ENCODE results near the gene ADCYAP1. TPM values are rescaled to one million over a fixed set of nuclear protein-coding genes. Genes with fewer than 3 reads are reported as not detected.
A peak's percentile ranks its signal among the peaks of the same experiment; 100 is the strongest.

Gene ADCYAP1
- total RNA-seq, 3 donors from 2014 or later = 0.17 to 3.4 (median 0.41) TPM

DNA sequence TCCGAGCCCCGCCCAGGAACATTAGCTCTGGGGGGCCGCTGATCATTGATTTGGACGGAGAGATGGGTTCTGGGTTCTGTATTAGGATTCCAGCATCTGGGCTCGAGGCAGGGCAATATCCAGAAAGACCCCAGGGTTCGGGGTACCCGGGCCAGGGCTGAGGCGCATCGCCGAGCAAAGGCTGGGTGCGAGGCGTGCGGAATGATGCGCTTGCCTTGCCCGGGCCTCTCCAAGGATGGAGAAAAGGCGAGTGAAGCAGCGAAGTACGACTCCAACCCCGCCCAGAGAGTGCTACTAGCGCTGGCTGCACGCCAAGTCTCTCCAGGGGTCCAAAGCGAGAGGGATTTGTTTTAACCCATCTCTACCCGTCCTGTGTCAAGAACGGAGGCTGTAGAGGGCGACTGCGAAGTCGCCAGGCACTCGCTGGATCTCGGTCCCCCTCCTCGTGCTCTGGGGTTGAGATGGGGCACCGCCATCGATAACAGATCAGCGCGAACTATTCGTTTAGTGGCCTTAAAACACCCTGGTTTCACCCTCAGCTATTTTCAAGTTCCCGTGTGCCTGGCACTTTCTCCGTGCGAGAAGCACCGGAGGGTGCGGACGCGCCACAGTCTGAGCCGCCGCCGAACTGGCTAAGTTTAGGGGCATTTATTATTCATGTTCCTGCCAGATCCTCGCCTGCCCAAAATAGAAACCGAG, 1.9 kb downstream of the ADCYAP1 start:
- Histone ChIP-seq H3K36me3 (ENCODE audit: low read depth) (no peaks in the 10 kb centered on the region), H3K4me1 (ENCODE audit: low read depth) (peaks cover 12% of the 10 kb centered on the region), H3K9me3 (no peaks in the 10 kb centered on the region), H3K4me3 (no peak overlapping the region)
- TF ChIP-seq, protein P1, sequence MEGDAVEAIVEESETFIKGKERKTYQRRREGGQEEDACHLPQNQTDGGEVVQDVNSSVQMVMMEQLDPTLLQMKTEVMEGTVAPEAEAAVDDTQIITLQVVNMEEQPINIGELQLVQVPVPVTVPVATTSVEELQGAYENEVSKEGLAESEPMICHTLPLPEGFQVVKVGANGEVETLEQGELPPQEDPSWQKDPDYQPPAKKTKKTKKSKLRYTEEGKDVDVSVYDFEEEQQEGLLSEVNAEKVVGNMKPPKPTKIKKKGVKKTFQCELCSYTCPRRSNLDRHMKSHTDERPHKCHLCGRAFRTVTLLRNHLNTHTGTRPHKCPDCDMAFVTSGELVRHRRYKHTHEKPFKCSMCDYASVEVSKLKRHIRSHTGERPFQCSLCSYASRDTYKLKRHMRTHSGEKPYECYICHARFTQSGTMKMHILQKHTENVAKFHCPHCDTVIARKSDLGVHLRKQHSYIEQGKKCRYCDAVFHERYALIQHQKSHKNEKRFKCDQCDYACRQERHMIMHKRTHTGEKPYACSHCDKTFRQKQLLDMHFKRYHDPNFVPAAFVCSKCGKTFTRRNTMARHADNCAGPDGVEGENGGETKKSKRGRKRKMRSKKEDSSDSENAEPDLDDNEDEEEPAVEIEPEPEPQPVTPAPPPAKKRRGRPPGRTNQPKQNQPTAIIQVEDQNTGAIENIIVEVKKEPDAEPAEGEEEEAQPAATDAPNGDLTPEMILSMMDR (IDR thresholded peaks at IDR 0.05) = no peak
- ATAC-seq (no peak), DNase-seq (no peak)
- intact Hi-C loops (cut with DNase I, micrococcal nuclease) = no loop called here

DNA sequence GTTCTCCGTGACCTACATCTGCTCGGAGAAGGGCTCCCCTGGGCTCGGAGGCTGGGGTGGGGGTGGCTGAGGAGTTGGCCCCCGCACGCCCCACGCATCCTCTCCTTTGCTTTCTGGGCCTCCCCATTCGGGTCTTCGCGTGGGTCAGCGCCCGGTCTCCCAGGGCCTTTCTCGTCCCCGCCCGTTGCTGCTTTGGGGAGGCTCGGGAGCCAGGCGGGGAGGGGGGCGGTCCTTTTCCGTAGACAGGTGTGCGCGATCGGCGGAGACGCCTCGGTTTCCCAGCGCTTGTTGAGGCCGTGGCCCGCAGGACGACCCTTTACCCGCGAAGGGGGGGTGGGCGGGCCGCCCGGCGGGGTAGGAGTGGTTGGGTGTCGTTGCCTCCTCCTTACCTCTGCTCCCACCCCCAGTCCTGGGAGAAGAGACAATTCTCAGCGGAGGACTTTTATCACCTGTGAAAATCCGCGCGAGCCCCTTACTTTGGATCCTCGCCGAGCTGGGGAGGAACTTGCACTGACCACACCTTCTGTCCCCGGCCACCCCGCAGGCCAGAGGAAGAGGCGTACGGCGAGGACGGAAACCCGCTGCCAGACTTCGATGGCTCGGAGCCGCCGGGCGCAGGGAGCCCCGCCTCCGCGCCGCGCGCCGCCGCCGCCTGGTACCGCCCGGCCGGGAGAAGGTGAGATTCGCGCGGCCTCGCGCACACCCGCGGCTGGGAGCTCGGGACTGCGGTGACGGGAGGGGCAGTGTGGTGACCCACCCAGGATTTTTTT, 2.6 kb downstream of the ADCYAP1 start:
- Histone ChIP-seq H3K9me3 (no peaks in the 10 kb centered on the region), H3K36me3 (ENCODE audit: low read depth) (no peaks in the 10 kb centered on the region), H3K4me3 (no peak overlapping the region), H3K4me1 (ENCODE audit: low read depth) (peaks cover 12% of the 10 kb centered on the region)
- TF ChIP-seq, protein P1 (IDR thresholded peaks at IDR 0.05) = no peak
- ATAC-seq (peak; percentile 36), DNase-seq (no peak)
- intact Hi-C loops (cut with DNase I, micrococcal nuclease) = no loop called here

DNA sequence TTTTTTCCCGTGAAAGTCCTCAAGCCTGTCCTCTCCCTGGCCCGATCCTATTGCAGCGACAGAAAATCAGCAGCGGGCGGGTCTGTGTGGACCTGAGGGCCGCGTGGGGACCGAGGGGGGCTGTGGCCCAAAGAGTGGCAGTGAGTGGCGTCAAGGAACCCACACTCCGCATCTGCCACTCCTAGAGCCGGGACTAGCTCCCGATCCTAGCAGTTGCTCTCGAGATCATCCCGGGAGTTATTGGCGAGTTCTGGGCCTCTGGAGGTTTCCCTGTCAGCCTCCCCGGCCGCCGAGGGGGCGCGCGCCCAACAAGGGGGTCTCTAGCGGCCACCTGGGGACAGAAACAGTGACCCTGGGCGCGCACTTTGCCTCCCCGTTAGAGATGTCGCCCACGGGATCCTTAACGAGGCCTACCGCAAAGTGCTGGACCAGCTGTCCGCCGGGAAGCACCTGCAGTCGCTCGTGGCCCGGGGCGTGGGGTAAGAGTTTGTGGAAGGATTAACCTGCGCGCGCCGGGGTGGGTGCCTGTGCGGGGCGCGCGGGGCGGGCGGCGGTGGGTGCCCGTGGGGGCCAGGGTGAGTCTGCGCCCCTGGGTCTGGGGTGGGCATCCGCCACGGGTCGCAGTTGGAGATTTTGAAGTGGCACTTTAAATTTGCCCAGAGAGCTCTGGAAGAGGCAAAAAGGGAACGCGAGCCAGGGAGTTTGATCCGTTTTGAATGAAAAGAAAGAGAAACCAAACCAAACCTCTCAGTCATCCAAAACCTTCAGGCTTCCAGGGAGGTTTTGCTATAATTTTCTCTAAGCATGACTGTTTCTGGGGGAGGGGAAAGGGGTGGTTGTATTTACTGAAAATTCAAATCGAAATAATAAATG, 3.5 kb downstream of the ADCYAP1 start:
- H3K4me3 ChIP-seq = no peak overlapping the region
- H3K9me3 ChIP-seq = no peaks in the 10 kb centered on the region
- TF ChIP-seq, protein P1 (IDR thresholded peaks at IDR 0.05) = no peak
- peaks cover 12% of the 10 kb centered on the region for H3K4me1 ChIP-seq (ENCODE audit: low read depth)
- no peak for ATAC-seq
- no peaks in the 10 kb centered on the region for H3K36me3 ChIP-seq (ENCODE audit: low read depth)
- DNase-seq = no peak
- intact Hi-C loops (cut with DNase I, micrococcal nuclease) = no loop called here

DNA sequence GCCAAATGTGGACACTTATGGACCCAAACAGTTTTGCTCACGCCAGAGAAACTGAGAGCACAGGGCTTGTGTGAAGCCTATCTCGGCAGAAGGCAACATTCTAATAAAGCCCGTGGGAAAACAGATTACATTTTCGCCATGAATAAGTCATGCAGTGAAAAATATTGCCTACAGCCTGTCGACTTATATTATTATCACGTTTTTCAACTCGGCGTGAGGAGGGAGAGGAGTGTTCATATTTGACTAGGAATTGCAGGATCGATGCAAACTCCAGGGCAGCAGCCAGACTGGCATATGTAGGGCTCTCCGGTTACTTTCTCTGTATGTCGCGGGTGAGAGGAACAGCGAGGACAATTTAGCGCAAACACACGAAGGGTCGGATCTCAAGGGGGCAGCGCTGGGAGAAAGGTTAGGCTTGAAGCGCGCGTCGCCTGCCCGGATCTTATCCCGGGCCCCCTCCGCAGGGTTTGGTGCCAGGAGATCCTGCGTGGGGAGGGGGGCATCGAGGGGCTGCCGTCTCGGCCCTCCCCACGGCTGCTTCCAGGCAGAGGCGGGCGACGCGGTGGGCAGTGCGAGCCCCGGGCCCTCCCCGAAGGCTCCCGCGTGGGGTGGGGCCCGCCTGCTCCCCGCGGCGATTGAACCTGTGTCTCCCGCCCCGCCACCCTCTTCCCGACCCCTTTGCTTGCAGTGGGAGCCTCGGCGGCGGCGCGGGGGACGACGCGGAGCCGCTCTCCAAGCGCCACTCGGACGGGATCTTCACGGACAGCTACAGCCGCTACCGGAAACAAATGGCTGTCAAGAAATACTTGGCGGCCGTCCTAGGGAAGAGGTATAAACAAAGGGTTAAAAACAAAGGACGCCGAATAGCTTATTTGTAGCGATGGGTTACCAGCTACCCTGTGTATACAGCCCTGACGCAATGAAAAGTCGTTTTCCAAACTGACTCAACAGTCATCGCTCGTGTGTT, 4.4 kb downstream of the ADCYAP1 start:
- TF ChIP-seq, protein P1 (IDR thresholded peaks at IDR 0.05) = no peak
- Histone ChIP-seq H3K36me3 (ENCODE audit: low read depth) (no peaks in the 10 kb centered on the region), H3K9me3 (no peaks in the 10 kb centered on the region), H3K4me3 (no peak overlapping the region), H3K4me1 (ENCODE audit: low read depth) (peaks cover 12% of the 10 kb centered on the region)
- intact Hi-C loops (cut with DNase I, micrococcal nuclease) = no loop called here
- DNase-seq = no peak
- no peak for ATAC-seq

DNA sequence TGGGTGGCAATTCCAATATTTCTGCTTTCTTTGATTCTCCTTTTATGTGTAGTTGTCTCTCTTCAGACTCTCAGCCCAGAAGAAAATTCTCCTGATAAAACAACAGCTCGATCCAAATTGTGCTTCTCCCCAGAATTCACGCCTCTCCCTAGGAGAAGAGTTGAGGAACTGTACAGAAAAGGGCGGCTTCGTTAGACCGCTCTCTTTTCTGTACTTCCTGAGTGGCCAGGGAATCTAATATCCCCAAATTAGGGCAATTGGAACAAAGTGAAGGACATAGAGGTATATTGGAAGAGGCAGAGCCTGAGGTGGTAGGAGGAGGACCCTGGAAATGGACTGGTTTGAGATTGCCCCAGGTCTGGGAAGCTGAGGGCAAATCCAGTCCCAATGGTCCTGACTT, 5.6 kb downstream of the ADCYAP1 start:
- TF ChIP-seq, protein P1 (IDR thresholded peaks at IDR 0.05) = no peak
- intact Hi-C loops (cut with DNase I, micrococcal nuclease) = no loop called here
- no peaks in the 10 kb centered on the region for H3K9me3 ChIP-seq
- H3K36me3 ChIP-seq (ENCODE audit: low read depth) = no peaks in the 10 kb centered on the region
- H3K4me1 ChIP-seq (ENCODE audit: low read depth) = peaks cover 12% of the 10 kb centered on the region
- no peak overlapping the region for H3K4me3 ChIP-seq
- no peak for ATAC-seq
- DNase-seq = no peak
